Stimulated activated naive CD4-positive, alpha-beta T cell treated with Interleukin-2 at 50 U/mL for 16 hours (primary cell): ENCODE measurements around the gene TREX2.

ENCODE experiments used
- DNase-seq: peaks from one replicate; lab custom pipeline; 2025; lab: John Stamatoyannopoulos, UW

The TREX2 gene

DNA sequence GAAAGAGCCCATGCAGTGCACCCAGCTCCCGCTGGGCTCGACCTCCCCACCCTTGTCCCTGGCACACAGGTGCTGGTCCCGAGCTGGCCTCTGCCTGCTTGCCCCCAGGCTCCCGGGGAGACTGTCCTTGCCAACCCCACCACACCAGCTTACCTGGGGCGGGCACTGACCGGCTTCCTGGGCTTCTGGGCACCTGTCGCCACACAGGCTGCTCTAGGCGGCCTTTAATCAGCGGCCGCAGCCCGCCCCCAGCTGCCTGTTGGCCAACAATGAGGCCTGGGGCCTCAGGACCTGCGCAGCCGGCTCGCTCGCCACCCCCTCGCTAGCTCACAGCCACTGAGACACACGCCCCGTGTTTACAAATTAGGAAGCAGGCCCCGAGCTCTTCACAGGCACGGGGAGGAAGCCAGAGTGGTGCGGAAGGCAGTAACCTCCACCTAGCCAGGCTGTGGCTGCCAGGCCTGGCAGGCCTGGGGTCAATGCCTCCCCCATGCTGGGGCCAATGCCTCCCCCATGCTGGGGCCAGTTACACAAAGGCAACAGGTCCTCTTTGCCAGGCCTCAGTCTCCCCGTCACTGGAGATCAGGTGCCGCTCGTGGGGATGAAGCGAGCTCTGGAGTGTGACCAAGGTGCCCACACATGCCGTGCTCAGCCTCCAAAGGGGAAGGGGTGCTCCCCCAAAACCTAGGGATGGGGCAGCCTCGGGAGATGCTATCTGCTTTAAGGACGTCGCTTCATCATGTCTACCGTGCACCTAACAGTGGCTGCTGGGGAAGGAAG is at the start of gene TREX2:
Gene TREX2 (minus strand): TSS at position 201 of the 780 bp plus-strand sequence. CDS start 626 bp downstream, outside the sequence.
- DNase-seq: no peak

DNA sequence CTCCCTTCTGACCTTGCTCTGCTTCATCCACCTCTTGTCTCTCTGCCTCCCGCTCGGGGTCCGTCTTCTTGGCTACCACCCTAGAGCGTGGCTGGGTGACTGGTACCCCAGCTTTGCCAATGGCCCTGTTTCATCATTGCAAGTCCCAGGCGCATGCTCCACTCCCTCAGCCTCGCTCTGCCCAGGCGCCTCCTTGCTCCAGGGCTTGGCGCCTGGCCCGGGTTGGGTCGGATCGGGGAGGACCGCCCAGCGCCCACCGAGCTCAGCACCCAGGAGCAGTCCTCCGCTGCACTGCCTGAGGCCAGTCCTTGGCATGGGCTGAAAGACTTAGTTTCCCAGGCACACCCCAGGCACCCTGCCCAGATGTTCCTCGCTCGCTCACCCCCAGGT is 49.5 kb upstream of the TREX2 start:
- no peak for DNase-seq

DNA sequence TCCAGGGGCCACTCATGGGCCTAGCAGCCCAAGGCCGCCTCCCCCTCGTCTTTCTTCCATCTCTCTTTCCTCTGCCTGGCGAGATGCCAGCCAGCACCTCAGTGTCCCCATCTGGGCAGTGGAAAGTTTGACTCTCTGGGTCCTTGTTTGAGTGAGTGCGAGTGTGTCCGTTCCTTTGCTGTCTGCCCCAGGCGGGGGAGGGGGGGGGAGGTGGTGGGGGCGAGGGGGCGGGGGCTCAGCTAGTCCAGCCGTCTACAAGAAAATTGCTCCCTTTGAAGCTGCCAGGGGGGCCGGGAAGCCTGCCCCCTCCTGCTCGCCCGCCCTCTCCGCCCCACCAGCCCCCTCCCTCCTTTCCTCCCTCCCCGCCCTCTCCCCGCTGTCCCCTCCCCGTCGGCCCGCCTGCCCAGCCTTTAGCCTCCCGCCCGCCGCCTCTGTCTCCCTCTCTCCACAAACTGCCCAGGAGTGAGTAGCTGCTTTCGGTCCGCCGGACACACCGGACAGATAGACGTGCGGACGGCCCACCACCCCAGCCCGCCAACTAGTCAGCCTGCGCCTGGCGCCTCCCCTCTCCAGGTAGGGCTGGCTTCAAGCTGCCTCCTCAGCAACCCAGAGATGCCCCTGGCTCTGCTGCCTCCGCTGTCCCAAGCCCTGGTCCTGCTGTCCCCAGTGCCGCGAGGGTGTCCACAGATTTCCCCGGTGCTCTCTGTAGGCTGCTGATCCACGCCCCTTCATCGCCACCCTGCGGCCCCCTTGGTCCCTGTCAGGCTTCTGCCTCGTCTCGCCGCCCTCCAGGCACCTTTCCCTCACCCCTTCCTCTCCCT is 48.9 kb upstream of the TREX2 start, which contains the start of gene BGN:
Gene BGN (plus strand): TSS at position 440 of the 821 bp plus-strand sequence. CDS start 9,652 bp downstream, outside the sequence.
- DNase-seq: no peak

- DNase-seq: no peak
These were observed 48.2 kb upstream of the TREX2 start for GRCh38 chrX:153494061-153494460.

- DNase-seq: no peak
These were observed 47.2 kb upstream of the TREX2 start for GRCh38 chrX:153493085-153493484.

DNA sequence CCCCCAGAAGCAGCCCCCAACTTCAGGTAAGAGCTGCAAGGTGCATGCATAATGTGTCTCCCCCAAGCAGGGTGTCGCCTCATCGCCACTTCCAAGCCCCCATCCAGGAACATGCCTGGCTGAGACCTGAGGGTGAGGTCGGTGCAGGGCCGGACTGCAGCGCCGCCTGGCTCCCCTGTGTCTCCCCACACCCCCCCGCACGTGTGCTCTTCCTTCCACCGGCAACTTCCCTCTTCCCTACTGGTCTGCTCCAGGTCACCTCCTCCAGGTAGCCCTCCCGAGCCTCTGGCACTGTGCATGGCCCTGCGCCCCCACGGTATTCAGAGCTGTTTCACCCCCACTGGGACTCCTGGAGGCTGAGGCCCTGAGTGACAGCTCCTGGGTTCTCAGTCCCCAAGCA is 46.7 kb upstream of the TREX2 start:
- no peak for DNase-seq

- DNase-seq: no peak
These were observed 46.1 kb upstream of the TREX2 start for GRCh38 chrX:153491918-153492317.

- no peak for DNase-seq
These were observed 45.6 kb upstream of the TREX2 start for GRCh38 chrX:153491351-153491914.

GRCh38 chrX:153490217-153490930 is 44.5 kb upstream of the TREX2 start:
- no peak for DNase-seq

DNA sequence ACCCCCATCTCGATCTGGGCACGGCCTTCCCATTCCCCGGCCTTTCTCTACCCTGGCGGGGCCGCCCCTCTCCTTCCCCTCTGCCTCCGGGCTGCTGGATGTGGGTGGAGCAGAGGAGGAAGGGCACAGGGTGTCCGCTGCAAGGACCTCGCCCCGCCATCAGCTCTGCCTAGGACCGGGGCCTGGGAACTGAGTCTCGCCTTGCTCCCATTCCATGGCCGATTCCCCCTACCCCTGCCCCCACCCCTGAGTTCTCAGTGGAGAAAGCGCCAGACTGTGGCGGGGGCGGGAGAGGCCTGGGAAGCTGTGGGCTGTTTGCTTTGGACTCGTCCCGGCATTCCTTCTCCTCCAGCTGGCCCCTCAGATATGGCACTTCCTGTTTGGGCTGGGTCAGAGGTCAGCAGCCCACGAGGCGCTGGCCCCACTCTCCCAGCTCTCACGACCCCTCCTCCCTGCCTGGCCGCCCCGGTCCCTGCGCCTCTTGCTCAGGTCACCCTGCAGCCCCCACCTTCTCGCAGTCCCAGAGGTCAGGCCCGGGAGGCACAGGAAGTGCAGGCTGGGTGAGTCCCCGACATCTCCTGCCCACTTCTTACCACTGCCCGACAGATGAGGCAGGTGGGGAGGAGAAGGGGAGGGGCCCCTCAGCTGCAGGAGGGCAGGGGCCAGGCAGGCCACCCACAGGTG is 42.5 kb upstream of the TREX2 start:
- no peak for DNase-seq

- DNase-seq: no peak
These were observed 41.8 kb upstream of the TREX2 start for GRCh38 chrX:153487590-153488071.

- no peak for DNase-seq
These were observed 40.3 kb upstream of the TREX2 start for GRCh38 chrX:153486171-153486570.

DNA sequence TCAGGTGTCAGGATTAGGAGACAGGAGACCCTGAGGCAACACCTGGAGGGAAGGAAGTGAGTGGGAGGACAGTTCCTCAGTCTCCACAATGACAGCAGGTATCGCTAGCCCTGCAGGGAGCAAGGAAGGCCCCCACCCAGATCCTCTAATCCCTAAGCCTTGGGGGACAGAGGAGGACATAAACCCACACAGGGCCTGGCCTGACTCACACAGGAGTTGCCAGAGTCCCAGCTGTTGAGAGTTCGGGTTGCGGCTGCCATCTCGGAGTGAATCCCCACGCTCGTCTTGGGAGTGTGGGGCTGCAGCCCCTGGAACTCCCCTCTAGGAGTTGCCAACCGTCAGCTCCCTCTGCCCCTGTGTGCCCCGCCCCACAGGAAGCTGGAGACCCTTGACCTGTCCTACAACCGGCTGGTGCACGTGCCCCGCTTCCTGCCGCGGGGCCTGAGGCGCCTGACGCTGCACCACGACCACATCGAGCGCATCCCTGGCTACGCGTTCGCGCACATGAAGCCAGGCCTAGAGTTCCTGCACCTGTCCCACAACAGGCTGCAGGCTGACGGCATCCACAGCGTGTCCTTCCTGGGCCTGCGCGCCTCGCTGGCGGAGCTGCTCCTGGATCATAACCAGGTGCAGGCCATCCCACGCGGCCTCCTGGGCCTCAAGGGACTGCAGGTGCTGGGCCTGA is 39.7 kb upstream of the TREX2 start:
- DNase-seq: no peak

DNA sequence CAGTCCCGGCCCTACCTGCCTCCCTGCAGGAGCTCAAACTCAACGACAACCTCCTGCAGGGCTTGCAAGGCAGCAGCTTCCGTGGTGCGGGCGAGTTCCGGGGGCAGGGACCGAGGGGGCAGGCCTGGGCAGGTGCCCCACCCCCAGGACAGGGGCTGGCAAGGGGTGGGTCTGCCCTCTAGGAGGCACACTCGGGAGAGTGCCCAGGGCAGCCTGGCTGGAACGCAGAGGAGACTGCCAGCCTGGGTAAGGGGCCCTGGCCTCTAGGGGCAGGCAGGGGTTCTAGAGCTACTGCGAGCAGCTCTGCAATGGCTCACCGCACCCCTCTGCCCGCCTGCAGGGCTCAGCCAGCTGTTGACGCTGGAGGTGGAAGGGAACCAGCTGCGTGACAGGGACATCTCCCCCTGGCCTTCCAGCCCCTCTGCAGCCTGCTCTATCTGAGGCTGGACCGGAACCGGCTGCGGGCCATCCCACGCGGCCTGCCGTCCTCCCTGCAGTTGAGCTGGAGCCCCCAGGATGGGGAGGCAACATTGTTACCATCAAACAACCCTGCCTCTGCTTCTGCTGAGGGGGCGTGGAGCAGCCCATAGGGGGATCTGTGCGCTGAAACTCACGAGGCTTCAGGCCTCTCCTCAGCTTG is 36.6 kb upstream of the TREX2 start:
- DNase-seq: no peak

DNA sequence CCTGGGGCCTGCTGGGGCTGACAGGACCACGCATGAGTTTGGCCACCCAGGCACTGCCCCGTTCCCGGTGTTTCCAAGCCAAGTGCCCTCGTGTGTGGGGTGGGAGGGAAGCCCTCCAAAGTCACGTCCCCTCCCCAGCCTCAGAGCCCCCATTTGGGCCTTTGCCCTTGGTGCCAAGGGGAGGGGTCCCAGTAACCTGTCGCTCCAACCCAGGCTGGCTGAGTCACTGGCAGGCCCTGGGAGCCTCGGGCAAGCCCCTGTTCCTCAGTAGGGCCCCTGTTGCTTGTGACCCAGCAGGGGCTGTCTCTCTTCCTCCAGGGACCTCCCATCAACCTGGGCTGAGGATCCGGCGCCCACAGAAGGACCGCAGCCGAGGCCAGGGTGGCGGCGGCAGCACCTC is 35.2 kb upstream of the TREX2 start:
- no peak for DNase-seq

DNA sequence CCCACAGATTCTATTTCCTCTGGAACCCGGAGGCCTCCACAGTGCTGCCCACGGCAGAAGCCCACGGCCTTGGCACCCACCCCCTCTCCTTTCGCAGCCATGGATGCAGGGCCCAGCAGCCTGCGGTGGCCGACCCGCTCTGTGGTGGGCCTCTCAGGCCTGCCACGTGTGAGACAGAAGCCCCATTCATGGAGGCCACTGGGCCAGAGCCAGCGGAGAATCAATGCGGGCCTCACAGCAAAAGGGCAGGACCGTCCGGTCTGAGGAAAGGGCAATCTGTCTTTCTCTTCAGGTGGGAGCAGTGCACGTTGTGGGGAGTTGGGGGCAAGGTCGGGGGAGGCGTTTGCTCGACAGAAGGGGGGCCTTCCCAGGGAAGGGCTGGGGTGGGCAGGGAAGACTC is 32.9 kb upstream of the TREX2 start:
- no peak for DNase-seq

GRCh38 chrX:153477901-153478300 is 32.0 kb upstream of the TREX2 start:
- no peak for DNase-seq

GRCh38 chrX:153477364-153477857 is 31.6 kb upstream of the TREX2 start:
- DNase-seq: no peak

- no peak for DNase-seq
These were observed 31.0 kb upstream of the TREX2 start for GRCh38 chrX:153476666-153477363.
